ENCODE results near the gene VPS13A.

GRCh38 chr9:77384406-77384805, 207.1 kb downstream of the VPS13A start:
- TF ChIP-seq CTCF (IDR thresholded peaks at IDR 0.05 in 4 of 5, conservative IDR thresholded peaks at IDR 0.05 in 1 of 5) (no peak), POLR2A (IDR thresholded peaks at IDR 0.05) (no peak)
